CD4-positive, alpha-beta T cell treated with Interleukin-6 for 4 hours (primary cell): ENCODE measurements around the gene NPW.
"Not testable (repeated sequence)": the region's sequence is repeated elsewhere in the genome, so short reads cannot be mapped to it uniquely, and the experiment has no call there.

Experiments used
- DNase-seq: peaks from one replicate; pipeline ENCODE4 v3.0.0-alpha.2; 2020; ENCODE audit warnings: mixed read lengths

NPW gene

DNA sequence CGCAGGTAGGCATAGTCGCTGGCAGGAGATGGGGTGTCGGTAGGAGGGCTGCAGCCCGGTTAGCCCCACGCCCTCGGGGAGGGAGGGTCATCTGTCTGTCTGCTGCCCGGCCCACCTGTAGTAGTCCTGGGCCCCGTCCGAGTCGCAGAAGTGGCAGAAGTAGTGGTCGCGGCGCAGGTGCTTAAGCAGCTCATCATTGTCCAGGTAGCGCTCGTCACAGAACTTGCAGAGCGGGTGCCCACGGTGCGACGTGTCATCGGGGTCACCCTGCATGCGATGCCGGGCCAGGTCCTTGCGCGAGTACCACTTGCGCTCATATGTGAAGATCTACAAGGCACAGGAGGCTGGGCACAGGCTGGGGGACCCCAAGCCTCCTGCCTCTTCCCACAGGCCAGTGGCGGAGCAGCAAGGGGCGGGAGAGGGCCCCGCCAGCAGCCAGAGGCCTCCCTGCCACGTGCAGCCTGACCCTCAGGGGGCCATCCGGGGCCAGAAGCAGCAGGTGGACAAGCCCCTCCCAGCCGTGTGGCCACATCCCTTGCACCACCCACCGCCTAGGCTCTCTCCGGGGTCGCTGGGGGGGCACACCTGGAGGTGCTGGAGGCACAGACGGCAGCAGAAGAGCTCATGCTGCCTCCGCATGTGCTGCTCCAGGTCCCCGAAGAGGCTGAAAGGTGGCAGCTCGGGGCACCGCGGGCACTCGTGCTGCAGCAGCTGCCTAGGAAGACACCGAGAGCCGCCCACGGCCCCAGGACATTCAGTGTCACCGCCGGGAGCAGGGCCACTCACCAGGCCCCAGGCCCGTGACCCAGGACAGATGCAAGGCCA, 17.0 kb upstream of the NPW start:
- DNase-seq = no peak

DNA sequence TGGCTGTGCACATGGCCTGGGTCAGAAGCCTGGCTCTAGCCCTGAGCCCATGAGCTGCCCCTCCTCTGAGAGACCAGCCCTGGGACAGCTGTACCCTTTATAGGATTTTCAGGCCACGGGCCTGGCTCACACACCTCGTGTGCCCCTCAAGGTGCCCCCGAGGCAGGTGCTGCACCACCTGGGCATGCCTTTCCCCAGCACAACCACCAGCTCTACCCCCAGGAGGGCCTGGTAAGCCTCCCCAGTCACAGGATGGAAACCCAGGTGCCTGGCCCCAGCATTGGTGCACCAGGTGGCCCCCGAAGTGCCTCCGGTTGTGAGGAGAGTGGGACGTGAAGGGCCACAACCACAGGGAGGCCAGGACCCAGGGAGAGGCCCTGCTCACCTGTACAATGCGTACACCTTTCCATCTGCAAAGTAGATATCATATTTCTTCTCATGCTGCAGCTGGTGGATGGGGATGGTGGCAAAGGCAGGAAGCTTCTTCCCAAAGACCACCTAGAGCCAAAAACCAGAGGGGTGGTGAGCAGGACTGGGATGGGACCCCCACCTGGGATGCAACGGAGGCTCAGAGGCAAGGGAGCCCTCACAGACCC, 16.3 kb upstream of the NPW start:
- no peak for DNase-seq

- DNase-seq = peak; percentile 88
Observed at GRCh38 chr16:2003827-2004641, 15.6 kb upstream of the NPW start.

DNA sequence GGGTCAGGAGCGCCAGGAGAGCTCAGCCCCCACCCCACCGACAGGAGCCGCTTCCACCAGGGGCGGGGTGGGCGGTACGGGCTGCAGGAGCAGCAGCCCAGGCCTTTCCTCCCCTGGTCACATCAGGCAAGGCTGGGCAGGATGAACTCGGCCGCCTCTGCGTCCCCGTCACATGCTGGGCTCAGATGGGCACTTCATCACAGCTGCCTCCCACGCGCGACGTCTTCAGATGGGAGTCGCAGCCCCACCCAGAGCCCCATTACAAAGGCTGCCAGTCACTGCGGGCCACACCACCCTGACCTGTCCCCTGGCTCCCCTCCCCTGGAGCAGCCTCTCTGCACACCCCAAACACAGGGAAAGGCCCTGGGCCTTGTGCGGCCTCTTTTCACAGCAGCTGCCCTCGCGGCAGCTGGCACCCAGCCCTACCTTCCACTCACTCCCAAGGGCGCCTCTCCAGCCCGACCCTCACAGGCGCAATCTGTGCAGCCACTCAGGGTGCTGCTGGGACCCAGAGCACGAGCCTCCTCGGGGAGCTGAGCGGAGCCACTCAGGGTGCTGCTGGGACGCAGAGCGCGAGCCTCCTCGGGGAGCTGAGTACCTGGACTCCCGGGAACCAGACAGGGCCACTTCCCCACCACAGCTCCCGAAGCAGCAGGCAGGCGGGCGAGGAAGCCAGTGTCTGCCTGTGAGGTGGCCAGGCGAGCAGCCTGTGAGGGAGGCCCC, 14.6 kb upstream of the NPW start:
- no peak for DNase-seq

DNA sequence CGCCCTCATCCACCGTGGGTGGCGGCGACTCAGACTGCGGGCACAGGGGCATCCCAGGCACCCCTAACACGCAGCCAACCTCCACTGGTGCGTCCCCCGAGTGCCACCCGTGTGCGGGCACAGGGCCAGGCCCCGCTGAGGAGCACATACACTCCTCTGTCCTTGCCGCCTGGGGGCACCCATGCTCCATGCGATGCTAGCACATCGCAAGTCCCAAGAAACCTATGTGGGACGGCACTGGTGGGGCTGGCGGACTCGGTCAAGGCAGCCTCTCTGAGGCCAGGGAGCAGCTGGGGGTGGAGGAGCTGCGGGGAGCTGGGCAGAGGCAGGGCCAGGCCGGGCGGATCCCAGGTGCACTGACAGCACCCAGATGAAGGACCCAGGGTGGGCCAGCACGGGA, 13.9 kb upstream of the NPW start:
- no peak for DNase-seq

- DNase-seq = no peak
Observed at GRCh38 chr16:2006317-2006716, 13.3 kb upstream of the NPW start.

DNA sequence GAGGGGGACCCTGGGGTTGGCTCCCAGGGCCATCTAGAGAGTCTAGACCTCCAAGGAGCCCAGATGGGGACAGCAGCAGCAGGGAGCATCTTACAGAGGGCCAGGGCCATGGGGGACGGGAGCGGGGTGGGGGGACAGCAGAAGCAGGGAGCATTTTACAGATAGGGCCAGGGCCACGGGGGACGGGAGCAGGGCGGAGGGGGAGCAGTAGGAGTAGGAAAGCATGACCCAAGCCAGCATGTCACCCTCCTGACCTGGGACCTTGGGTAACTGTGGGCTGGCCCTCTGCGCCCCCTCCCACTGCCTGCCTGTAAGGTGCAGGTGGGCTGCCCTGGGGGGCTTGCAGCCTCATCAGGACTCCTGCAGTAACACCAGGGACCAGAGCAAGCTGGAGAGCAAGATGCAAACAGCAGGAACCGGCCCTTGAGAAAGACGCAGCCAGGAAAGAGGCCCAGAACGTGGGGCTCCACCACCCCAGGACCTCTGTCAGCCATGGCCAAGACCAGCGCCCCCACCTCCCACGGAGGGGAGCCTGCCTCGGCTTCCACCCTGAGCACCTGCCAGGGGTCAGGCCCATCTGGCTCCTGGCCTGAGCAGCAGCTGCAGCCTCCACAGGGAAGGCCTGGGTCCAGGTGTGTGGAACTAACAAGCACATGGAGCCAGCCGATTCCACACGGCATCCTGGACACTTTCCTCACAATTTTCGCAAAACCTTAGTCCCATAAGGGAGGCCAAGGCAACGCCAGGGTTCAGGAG, 12.3 kb upstream of the NPW start:
- no peak for DNase-seq

DNA sequence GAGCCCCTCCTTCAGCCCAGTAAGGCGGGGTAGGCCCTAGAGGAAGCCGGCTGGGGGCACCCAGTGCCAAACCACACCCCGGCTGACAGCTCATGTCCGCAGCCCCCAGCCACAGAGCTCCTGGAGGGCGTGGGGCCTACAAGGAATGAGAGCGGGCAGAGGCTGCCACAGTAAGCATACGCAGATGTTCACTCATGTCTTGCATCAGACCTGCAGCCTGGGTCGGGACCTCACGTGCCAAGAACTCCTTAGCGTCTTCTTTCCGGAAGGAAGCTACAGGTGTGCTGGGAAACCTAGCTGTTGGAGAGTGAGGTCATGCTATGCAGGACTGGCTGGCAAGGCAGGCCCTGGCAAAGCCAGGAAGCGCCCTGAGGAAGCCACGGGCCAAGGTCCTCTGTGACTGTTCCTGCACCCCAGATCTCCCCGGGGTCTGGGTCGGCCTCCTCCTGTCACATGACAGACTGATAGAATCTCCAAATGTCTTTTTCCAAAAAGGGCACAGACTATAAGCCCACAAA, 11.5 kb upstream of the NPW start:
- peak; percentile 30 for DNase-seq

DNA sequence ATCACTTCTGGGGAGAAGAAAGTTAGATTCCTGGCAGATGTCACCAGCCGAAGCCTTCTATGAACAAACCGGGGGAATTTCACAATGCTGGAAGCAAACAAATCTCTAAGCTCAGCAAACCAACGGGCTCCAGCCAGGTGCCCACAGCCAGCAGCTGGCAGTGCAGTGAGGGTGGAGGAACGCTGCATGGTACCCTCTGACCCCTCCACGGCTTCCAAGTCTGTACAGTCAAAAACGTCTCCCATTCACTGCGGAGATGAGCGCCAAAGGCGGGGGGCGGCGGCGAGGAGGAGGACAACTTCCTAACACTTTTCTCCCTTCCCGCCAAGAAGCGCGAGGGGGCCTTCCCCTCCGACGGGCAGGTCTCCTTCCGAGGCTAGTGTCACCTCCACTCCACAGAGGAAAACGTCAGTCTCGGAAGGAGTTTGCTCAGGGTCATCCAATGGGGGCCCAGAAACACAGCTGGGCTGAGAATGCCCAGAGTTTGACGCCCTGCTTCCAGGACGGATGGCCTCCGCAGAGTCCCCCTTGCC, 10.9 kb upstream of the NPW start:
- DNase-seq = peak; percentile 23

DNA sequence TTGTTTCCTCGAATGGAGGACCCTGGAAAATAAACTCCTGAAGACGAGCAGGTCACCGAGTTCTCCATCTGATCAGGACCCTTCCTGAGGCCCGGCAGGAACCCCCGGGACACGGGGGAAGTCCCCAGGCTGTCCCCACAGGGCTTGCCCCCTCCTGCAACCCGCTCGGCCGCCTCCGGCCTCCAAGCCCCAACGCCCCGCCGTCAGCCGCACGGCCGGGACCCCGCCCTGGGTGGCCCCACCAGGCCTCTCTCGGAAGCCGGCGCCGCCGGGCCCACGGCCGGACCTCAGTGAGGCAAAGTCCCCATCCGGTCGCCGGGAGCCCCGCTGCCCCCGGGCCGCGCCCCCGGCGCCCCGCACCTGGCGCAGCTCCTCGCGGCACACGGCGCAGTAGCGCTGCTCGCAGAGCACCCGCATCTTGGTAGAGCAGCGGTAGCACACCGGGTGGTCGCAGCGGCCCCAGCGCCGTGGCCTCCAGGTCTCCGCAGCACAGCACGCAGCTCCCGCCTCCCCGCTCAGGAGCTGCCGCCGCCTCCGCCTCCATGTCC, 10.3 kb upstream of the NPW start:
- DNase-seq = peak; percentile 7

- DNase-seq = peak; percentile 84
Observed at GRCh38 chr16:2009791-2010510, 9.6 kb upstream of the NPW start, which contains the start of gene ZNF598. ZNF598 (minus strand) TSS chr16:2009821.

GRCh38 chr16:2011726-2012125, 7.9 kb upstream of the NPW start:
- not testable (repeated sequence) for DNase-seq

DNA sequence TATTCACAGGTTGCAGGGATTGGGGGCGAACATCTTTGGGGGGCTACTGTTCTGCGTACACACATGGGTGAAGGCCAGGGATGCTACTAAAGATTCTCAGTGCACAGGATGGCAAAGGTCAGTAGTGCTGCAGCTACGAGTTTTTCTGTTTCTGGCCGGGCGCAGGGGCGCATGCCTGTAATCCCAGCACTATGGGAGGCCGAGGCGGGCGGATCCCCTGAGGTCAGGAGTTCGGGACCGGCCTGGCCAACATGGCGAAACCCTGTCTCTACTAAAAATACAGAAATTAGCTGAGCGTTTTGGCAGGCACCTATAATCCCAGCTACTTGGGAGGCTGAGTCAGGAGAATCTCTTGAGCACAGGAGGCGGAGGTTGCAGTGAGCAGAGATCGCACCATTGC, 6.1 kb upstream of the NPW start:
- no peak for DNase-seq

GRCh38 chr16:2015117-2015946, 4.3 kb upstream of the NPW start:
- no peak for DNase-seq

DNA sequence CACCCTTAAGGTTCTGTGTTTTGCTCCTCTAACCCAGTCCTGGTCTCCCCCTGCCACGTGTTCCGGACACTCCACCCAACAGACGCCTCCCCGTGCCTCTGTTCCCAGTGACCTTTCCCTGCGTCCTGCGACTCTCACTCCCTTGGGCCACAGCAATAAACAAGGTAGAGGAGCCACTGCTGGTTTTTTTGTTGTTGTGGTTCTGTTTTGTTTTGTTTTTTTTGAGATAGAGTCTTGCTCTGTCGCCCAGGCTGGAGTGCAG, 3.7 kb upstream of the NPW start:
- DNase-seq = no peak

DNA sequence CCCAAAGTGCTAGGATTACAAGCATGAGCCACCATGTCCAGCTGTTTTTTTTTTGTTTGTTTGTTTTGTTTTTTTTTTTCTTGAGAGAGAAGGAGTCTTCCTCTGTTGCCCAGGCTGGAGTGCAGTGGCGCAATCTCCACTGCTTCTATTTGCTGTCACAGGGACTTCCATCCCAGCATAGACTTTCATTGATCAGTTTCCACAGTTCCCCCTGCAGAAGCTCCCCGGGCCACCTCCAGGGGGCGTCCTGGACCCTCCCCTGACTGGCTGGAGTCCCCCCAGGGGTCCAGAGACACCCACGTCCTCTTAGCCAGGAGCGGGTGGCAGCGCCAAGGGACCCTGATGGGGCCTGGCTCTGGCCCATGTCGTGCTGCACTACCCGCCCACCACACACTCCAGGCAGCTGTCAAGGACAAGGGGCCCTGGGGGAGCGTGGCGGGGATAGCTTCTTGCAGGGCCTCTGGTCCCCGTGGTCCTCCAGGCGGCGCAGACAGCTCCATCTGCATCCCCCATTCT, 3.1 kb upstream of the NPW start:
- DNase-seq = peak; percentile 40

GRCh38 chr16:2019921-2020831, 591 bp downstream of the NPW start:
- no peak for DNase-seq

DNA sequence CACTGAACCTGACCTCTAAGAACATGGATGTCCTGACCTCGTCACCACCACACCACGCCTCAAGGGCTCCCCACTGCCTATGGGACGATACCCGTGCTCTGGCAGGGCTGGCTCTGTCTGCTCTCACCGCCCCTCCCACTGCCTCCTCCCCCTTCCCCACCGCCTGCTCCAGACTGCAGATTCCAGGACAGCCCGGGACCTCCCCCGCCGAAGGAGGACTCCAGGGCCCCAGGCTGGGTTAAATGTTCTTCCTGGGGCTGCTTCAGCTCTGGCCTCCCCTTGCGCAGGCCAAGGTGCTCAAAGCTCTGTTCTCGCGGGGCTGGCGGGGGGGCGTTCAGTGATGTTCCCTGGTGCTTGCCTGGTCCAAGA, 3.1 kb downstream of the NPW start:
- peak; percentile 28 for DNase-seq
